ENCODE measurements around the gene MLF1. TPM values are rescaled to one million over a fixed set of nuclear protein-coding genes. Genes with fewer than 3 reads are reported as not detected.

Gene MLF1
- total RNA-seq, 2 experiments from 2014 or later, result 13.7 to 14.7 TPM

DNA sequence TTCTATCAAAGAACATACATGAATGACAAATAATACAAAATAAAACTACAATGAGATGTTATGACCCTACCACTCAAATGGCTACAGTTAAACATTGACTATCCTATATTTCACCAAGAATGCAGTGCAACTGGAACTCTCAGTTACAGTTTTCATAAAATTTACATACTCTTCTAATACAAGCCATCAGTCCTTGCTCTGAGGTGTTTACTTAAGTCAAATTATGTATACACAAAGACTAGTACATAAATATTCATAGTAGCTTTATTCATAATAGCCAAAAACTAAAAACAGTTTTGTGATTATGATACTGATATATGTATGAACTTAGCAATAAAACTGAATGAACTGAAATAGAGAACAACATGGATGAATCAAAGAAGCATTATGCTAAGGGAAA, 19.2 kb downstream of the MLF1 start:
- H3K9me3 ChIP-seq (ENCODE audit: control insufficient read depth in 1 of 2, insufficient read depth in 1 of 2, low read length in 2 of 2), result no peaks in the 10 kb centered on the region
- CTCF ChIA-PET, result no interaction called here
- Mint-ChIP-seq H3K36me3 (ENCODE audit: low read depth) (no peaks in the 10 kb centered on the region), H3K9me3 (no peaks in the 10 kb centered on the region), H3K27ac (no peak overlapping the region), H3K4me1 (ENCODE audit: low read depth) (no peaks in the 10 kb centered on the region), H3K27me3 (peaks cover 22% of the 10 kb centered on the region), H3K4me3 (no peak overlapping the region)
- no peaks in the 10 kb centered on the region for H3K4me1 ChIP-seq (ENCODE audit: insufficient read depth, low read length)
- TF ChIP-seq, protein P1, sequence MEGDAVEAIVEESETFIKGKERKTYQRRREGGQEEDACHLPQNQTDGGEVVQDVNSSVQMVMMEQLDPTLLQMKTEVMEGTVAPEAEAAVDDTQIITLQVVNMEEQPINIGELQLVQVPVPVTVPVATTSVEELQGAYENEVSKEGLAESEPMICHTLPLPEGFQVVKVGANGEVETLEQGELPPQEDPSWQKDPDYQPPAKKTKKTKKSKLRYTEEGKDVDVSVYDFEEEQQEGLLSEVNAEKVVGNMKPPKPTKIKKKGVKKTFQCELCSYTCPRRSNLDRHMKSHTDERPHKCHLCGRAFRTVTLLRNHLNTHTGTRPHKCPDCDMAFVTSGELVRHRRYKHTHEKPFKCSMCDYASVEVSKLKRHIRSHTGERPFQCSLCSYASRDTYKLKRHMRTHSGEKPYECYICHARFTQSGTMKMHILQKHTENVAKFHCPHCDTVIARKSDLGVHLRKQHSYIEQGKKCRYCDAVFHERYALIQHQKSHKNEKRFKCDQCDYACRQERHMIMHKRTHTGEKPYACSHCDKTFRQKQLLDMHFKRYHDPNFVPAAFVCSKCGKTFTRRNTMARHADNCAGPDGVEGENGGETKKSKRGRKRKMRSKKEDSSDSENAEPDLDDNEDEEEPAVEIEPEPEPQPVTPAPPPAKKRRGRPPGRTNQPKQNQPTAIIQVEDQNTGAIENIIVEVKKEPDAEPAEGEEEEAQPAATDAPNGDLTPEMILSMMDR (IDR thresholded peaks at IDR 0.05), result no peak
- H3K4me3 ChIP-seq (ENCODE audit: low read length), result no peak overlapping the region
- ATAC-seq (ENCODE audit: poor library complexity) (no peak), DNase-seq (no peak)
- POLR2A ChIA-PET, result interaction anchor here (0.5 kb wide), 1 partner anchor 131 kb away, joined by 3 read pairs; no protein-coding TSS in a partner anchor
- H3K27me3 ChIP-seq (ENCODE audit: control insufficient read depth in 1 of 2, insufficient read depth in 2 of 2, low read length in 2 of 2), result no peaks in the 10 kb centered on the region
- intact Hi-C loops (cut with DNase I, micrococcal nuclease), result no loop called here
- no peak overlapping the region for H3K27ac ChIP-seq (ENCODE audit: low read depth in 1 of 2, low read length in 2 of 2)
- H3K36me3 ChIP-seq (ENCODE audit: insufficient read depth, low read length), result no peaks in the 10 kb centered on the region

DNA sequence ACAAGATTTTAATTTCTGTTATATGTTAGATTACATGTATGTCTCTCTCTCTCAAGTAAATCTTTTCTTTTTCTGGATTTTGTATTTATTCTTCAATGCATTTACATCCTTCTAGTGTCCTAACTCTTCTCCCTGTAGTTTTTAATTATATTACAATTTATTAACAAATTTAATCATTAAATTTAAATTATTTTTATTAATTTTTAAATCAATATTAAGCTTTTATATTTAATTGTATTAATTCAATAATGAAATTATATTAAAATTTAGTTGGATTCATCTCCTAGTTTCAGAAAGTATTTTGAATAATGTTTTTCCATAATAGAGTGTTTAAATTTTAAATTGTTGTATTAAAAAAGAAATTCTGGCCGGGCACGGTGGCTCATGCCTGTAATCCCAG, 29.8 kb downstream of the MLF1 start:
- Mint-ChIP-seq H3K4me1 (ENCODE audit: low read depth) (no peaks in the 10 kb centered on the region), H3K4me3 (no peak overlapping the region), H3K36me3 (ENCODE audit: low read depth) (no peaks in the 10 kb centered on the region), H3K9me3 (no peaks in the 10 kb centered on the region), H3K27ac (no peak overlapping the region), H3K27me3 (peaks cover 4% of the 10 kb centered on the region)
- DNase-seq (no peak), ATAC-seq (ENCODE audit: poor library complexity) (no peak)
- intact Hi-C loops (cut with DNase I, micrococcal nuclease), result no loop called here
- no peak overlapping the region for H3K27ac ChIP-seq (ENCODE audit: low read depth in 1 of 2, low read length in 2 of 2)
- H3K27me3 ChIP-seq (ENCODE audit: control insufficient read depth in 1 of 2, insufficient read depth in 2 of 2, low read length in 2 of 2), result no peaks in the 10 kb centered on the region
- TF ChIP-seq, protein P1 (IDR thresholded peaks at IDR 0.05), result no peak
- ChIA-PET CTCF (no interaction called here), POLR2A (no interaction called here)
- no peak overlapping the region for H3K4me3 ChIP-seq (ENCODE audit: low read length)
- H3K9me3 ChIP-seq (ENCODE audit: control insufficient read depth in 1 of 2, insufficient read depth in 1 of 2, low read length in 2 of 2), result no peaks in the 10 kb centered on the region
- H3K4me1 ChIP-seq (ENCODE audit: insufficient read depth, low read length), result no peaks in the 10 kb centered on the region
- H3K36me3 ChIP-seq (ENCODE audit: insufficient read depth, low read length), result no peaks in the 10 kb centered on the region

DNA sequence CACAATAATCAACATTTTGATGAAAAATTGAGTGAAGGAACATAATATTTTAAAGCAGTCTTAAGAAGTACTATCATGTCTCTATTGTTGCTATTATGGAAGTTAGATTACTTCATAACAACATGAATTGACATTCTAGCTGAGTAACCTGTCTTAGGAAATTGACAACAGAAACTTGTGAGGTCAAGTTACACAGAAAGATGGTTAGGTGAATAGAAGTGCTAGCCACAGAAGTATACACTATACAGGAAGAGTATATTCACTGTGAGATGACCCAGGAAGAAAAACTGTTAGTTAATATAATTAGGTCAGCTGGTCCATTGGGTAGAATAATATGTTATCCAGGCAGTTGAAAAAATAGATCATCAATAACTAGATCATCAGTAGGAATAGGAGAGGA, 31.2 kb downstream of the MLF1 start:
- no peaks in the 10 kb centered on the region for H3K9me3 ChIP-seq (ENCODE audit: control insufficient read depth in 1 of 2, insufficient read depth in 1 of 2, low read length in 2 of 2)
- Mint-ChIP-seq H3K4me1 (ENCODE audit: low read depth) (no peaks in the 10 kb centered on the region), H3K27ac (no peak overlapping the region), H3K36me3 (ENCODE audit: low read depth) (no peaks in the 10 kb centered on the region), H3K4me3 (no peak overlapping the region), H3K27me3 (peaks cover 4% of the 10 kb centered on the region), H3K9me3 (no peaks in the 10 kb centered on the region)
- no peak overlapping the region for H3K27ac ChIP-seq (ENCODE audit: low read depth in 1 of 2, low read length in 2 of 2)
- TF ChIP-seq, protein P1 (IDR thresholded peaks at IDR 0.05), result no peak
- H3K4me1 ChIP-seq (ENCODE audit: insufficient read depth, low read length), result no peaks in the 10 kb centered on the region
- ChIA-PET CTCF (interaction anchor here (0.6 kb wide), 1 partner anchor 1396 kb away, joined by 3 read pairs; no protein-coding TSS in a partner anchor), POLR2A (no interaction called here)
- no peaks in the 10 kb centered on the region for H3K27me3 ChIP-seq (ENCODE audit: control insufficient read depth in 1 of 2, insufficient read depth in 2 of 2, low read length in 2 of 2)
- H3K4me3 ChIP-seq (ENCODE audit: low read length), result no peak overlapping the region
- intact Hi-C loops (cut with DNase I, micrococcal nuclease), result no loop called here
- DNase-seq (no peak), ATAC-seq (ENCODE audit: poor library complexity) (no peak)
- no peaks in the 10 kb centered on the region for H3K36me3 ChIP-seq (ENCODE audit: insufficient read depth, low read length)
